ENCODE data around the gene PPP1R2. TPM values are rescaled to one million over a fixed set of nuclear protein-coding genes. Genes with fewer than 3 reads are reported as not detected.

Gene PPP1R2
- total RNA-seq, 1 experiment from 2014 or later = 46.1 TPM

- H3K36me3 ChIP-seq (ENCODE audit: control insufficient read depth in 1 of 2, insufficient read depth in 2 of 2, low read length in 2 of 2) = no peaks in the 10 kb centered on the region
- H4K20me1 ChIP-seq (ENCODE audit: insufficient read depth) = no peaks in the 10 kb centered on the region
- BruUV-seq (replicated peaks) = no TSS peak
- intact Hi-C loops (cut with micrococcal nuclease) = no loop called here
- H3K4me2 ChIP-seq (ENCODE audit: low read length) = no peak overlapping the region
- RAD21 ChIA-PET (ENCODE audit: low non-redundant PET in 1 of 2, low total read pairs in 2 of 2, uncharacterized antibody in 2 of 2, unreplicated experiment in 2 of 2) = no interaction called here
- H2AFZ ChIP-seq (ENCODE audit: low read depth, low read length, poor library complexity, severe bottlenecking) = no peak overlapping the region
- H3K4me3 ChIP-seq (replicated peaks in 1 of 2; ENCODE audit: low read depth in 1 of 2, low read length in 2 of 2) = no peak overlapping the region
- H3K27me3 ChIP-seq (ENCODE audit: insufficient read depth, low read length) = no peaks in the 10 kb centered on the region
- no peaks in the 10 kb centered on the region for H3K79me2 ChIP-seq (ENCODE audit: insufficient read depth, low read length)
- TF ChIP-seq RAD21 (IDR thresholded peaks at IDR 0.05; ENCODE audit: low read depth) (no peak), SP1 (IDR thresholded peaks at IDR 0.05; ENCODE audit: low read depth) (no peak), CTCF (IDR thresholded peaks at IDR 0.05 in 2 of 3, conservative IDR thresholded peaks at IDR 0.05 in 1 of 3; ENCODE audit: borderline replicate concordance in 1 of 3, insufficient read depth in 1 of 3, low read depth in 2 of 3, low read length in 2 of 3) (no peak), POLR2A (IDR thresholded peaks at IDR 0.05; ENCODE audit: borderline replicate concordance, extremely low read depth, insufficient read depth, insufficient read length) (no peak), SRF (IDR thresholded peaks at IDR 0.05; ENCODE audit: low read depth) (no peak), CEBPB (IDR thresholded peaks at IDR 0.05; ENCODE audit: low read depth) (no peak), EGR1 (IDR thresholded peaks at IDR 0.05; ENCODE audit: low read depth) (no peak), ELF1 (IDR thresholded peaks at IDR 0.05; ENCODE audit: borderline replicate concordance, low read depth) (no peak), REST (IDR thresholded peaks at IDR 0.05; ENCODE audit: low read depth) (no peak), EZH2 (IDR thresholded peaks at IDR 0.05) (no peak), JUND (IDR thresholded peaks at IDR 0.05) (no peak), SIN3A (IDR thresholded peaks at IDR 0.05; ENCODE audit: low read depth) (no peak), EZH2phosphoT487 (IDR thresholded peaks at IDR 0.05; ENCODE audit: borderline replicate concordance) (no peak), CBX3 (IDR thresholded peaks at IDR 0.05; ENCODE audit: low read depth) (no peak)
- no peak for ATAC-seq
- H3K9me2 ChIP-seq (ENCODE audit: insufficient read depth) = no peaks in the 10 kb centered on the region
- no peak overlapping the region for H3K27ac ChIP-seq (ENCODE audit: low read depth, low read length)
- CTCF ChIA-PET = no interaction called here
- no peaks in the 10 kb centered on the region for H3K9me3 ChIP-seq (ENCODE audit: control insufficient read depth in 1 of 2, insufficient read depth in 1 of 2, low read depth in 1 of 2, low read length in 2 of 2)
- no peak overlapping the region for H3K9ac ChIP-seq (ENCODE audit: low read length)
- peaks cover 0 to 13% of the 10 kb centered on the region in 2 experiments; a peak in 2 of 4 replicates for H3K4me1 ChIP-seq (ENCODE audit: control insufficient read depth in 1 of 2, insufficient read depth in 2 of 2, low read length in 2 of 2)
- POLR2A ChIA-PET = no interaction called here
- DNase-seq (ENCODE audit: low read depth, low spot score) = no peak
Observed at GRCh38 chr3:195563317-195563716, 20.2 kb upstream of the PPP1R2 start.

All from HCT116 (cell line).